ENCODE results near the gene STAU1. TPM values are rescaled to one million over a fixed set of nuclear protein-coding genes. Genes with fewer than 3 reads are reported as not detected.

The STAU1 gene
- total and polyA plus RNA-seq, 2 donors (not counting 1 experiment from before 2014, with no cell fraction given): 48.1 to 79.8 TPM

GRCh38 chr20:49215232-49215631, 27.1 kb upstream of the STAU1 start:
- no peak overlapping the region for H3K4me3 ChIP-seq (replicated peaks in 1 of 4; ENCODE audit: control extremely low read depth in 1 of 4, insufficient read depth in 1 of 4, low read depth in 3 of 4, low read length in 4 of 4)
- peaks cover 10% of the 10 kb centered on the region for H3K79me2 ChIP-seq (ENCODE audit: control insufficient read depth, insufficient read depth, low read length)
- H3K4me1 ChIP-seq (ENCODE audit: control insufficient read depth, extremely low read depth, insufficient read depth, low read length): peaks cover 3% of the 10 kb centered on the region
- H3K9me3 ChIP-seq (ENCODE audit: control insufficient read depth, insufficient read depth, low read depth, low read length): no peaks in the 10 kb centered on the region
- H3K4me2 ChIP-seq (ENCODE audit: extremely low read depth, insufficient read depth, low read length): no peak overlapping the region
- DNase-seq (ENCODE audit: low read depth in 2 of 2): no peak
- no peak overlapping the region for H2AFZ ChIP-seq (ENCODE audit: low read length)
- no peak overlapping the region for H3K27ac ChIP-seq (ENCODE audit: insufficient read depth, low read length)
- H4K20me1 ChIP-seq (ENCODE audit: control insufficient read depth, extremely low read depth, insufficient read depth, low read length): no peaks in the 10 kb centered on the region
- H3K9ac ChIP-seq (ENCODE audit: insufficient read depth, low read length): no peak overlapping the region
- no peaks in the 10 kb centered on the region for H3K36me3 ChIP-seq (ENCODE audit: control insufficient read depth, insufficient read depth, low read length)
- no peaks in the 10 kb centered on the region for H3K27me3 ChIP-seq (ENCODE audit: control insufficient read depth, insufficient read depth, low read length)
- TF ChIP-seq CTCF (conservative IDR thresholded peaks at IDR 0.05 in 1 of 2, IDR thresholded peaks at IDR 0.05 in 1 of 2; ENCODE audit: low read depth in 1 of 2, low read length in 2 of 2) (no peak), EZH2 (IDR thresholded peaks at IDR 0.05; ENCODE audit: low read length, missing control alignments) (no peak)

GRCh38 chr20:49214571-49214970, 26.4 kb upstream of the STAU1 start:
- Histone ChIP-seq H3K9me3 (ENCODE audit: control insufficient read depth, insufficient read depth, low read depth, low read length) (no peaks in the 10 kb centered on the region), H3K4me3 (replicated peaks in 1 of 4; ENCODE audit: control extremely low read depth in 1 of 4, insufficient read depth in 1 of 4, low read depth in 3 of 4, low read length in 4 of 4) (no peak overlapping the region), H2AFZ (ENCODE audit: low read length) (no peak overlapping the region), H3K36me3 (ENCODE audit: control insufficient read depth, insufficient read depth, low read length) (no peaks in the 10 kb centered on the region), H3K79me2 (ENCODE audit: control insufficient read depth, insufficient read depth, low read length) (peaks cover 3% of the 10 kb centered on the region), H4K20me1 (ENCODE audit: control insufficient read depth, extremely low read depth, insufficient read depth, low read length) (no peaks in the 10 kb centered on the region), H3K4me2 (ENCODE audit: extremely low read depth, insufficient read depth, low read length) (no peak overlapping the region), H3K9ac (ENCODE audit: insufficient read depth, low read length) (no peak overlapping the region), H3K4me1 (ENCODE audit: control insufficient read depth, extremely low read depth, insufficient read depth, low read length) (peaks cover 3% of the 10 kb centered on the region), H3K27ac (ENCODE audit: insufficient read depth, low read length) (no peak overlapping the region), H3K27me3 (ENCODE audit: control insufficient read depth, insufficient read depth, low read length) (no peaks in the 10 kb centered on the region)
- DNase-seq (ENCODE audit: low read depth in 2 of 2): no peak
- no peak for TF ChIP-seq EZH2 (IDR thresholded peaks at IDR 0.05; ENCODE audit: low read length, missing control alignments)

GRCh38 chr20:49210757-49211110, 22.6 kb upstream of the STAU1 start:
- DNase-seq (ENCODE audit: low read depth in 2 of 2): no peak
- H3K36me3 ChIP-seq (ENCODE audit: control insufficient read depth, insufficient read depth, low read length): no peaks in the 10 kb centered on the region
- no peaks in the 10 kb centered on the region for H3K9me3 ChIP-seq (ENCODE audit: control insufficient read depth, insufficient read depth, low read depth, low read length)
- no peak overlapping the region for H3K4me3 ChIP-seq (replicated peaks in 1 of 4; ENCODE audit: control extremely low read depth in 1 of 4, insufficient read depth in 1 of 4, low read depth in 3 of 4, low read length in 4 of 4)
- H2AFZ ChIP-seq (ENCODE audit: low read length): no peak overlapping the region
- no peak for TF ChIP-seq CTCF (conservative IDR thresholded peaks at IDR 0.05 in 1 of 2, IDR thresholded peaks at IDR 0.05 in 1 of 2; ENCODE audit: low read depth in 1 of 2, low read length in 2 of 2)
- no peak for TF ChIP-seq EZH2 (IDR thresholded peaks at IDR 0.05; ENCODE audit: low read length, missing control alignments)
- H3K4me1 ChIP-seq (ENCODE audit: control insufficient read depth, extremely low read depth, insufficient read depth, low read length): no peaks in the 10 kb centered on the region
- no peak overlapping the region for H3K4me2 ChIP-seq (ENCODE audit: extremely low read depth, insufficient read depth, low read length)
- no peak overlapping the region for H3K27ac ChIP-seq (ENCODE audit: insufficient read depth, low read length)
- H3K27me3 ChIP-seq (ENCODE audit: control insufficient read depth, insufficient read depth, low read length): no peaks in the 10 kb centered on the region
- H3K79me2 ChIP-seq (ENCODE audit: control insufficient read depth, insufficient read depth, low read length): no peaks in the 10 kb centered on the region
- no peaks in the 10 kb centered on the region for H4K20me1 ChIP-seq (ENCODE audit: control insufficient read depth, extremely low read depth, insufficient read depth, low read length)
- no peak overlapping the region for H3K9ac ChIP-seq (ENCODE audit: insufficient read depth, low read length)

Measured in fibroblast of lung (primary cell).